Keratinocyte (primary cell): ENCODE results near the gene GAS6. TPM values are rescaled to one million over a fixed set of nuclear protein-coding genes. Genes with fewer than 3 reads are reported as not detected.
A peak's percentile ranks its signal among the peaks of the same experiment; 100 is the strongest.

Experiments used
- DNase-seq: peaks from one replicate; pipeline ENCODE4 v3.0.0-alpha.2; 2011; ENCODE audit warnings: low read depth, missing footprints, low spot score
- FAIRE-seq: peaks from 2 replicates; lab custom pipeline; 2011; peaks lifted over from hg19 to GRCh38; lab: Jason Lieb, UNC
- H2AFZ ChIP-seq: 2 replicates; pipeline ENCODE4 v1.6.0; 2012; ENCODE audit warnings: low read length, control low read depth, inconsistent platforms; ENCODE audit not compliant: control insufficient read depth
- H3K27ac ChIP-seq: 2 replicates; pipeline ENCODE4 v1.5.1; 2011; ENCODE audit warnings: low read length; ENCODE audit not compliant: control insufficient read depth, insufficient read depth
- H3K27me3 ChIP-seq: 3 replicates; pipeline ENCODE4 v1.6.0; 2011; ENCODE audit warnings: low read length; ENCODE audit not compliant: control insufficient read depth, insufficient read depth; ENCODE audit errors: extremely low read depth
- H3K36me3 ChIP-seq, 2 experiments: 2 replicates in 1 of 2; 3 replicates in 1 of 2; pipeline ENCODE4 v1.5.1; 2011; ENCODE audit warnings: low read length in 2 of 2, mild to moderate bottlenecking in 1 of 2; ENCODE audit not compliant: control insufficient read depth in 2 of 2, insufficient read depth in 2 of 2; ENCODE audit errors: extremely low read depth in 1 of 2
- H3K4me1 ChIP-seq: 3 replicates; pipeline ENCODE4 v1.5.1; 2011; ENCODE audit warnings: low read length; ENCODE audit not compliant: control insufficient read depth, insufficient read depth; ENCODE audit errors: extremely low read depth
- H3K4me2 ChIP-seq: 3 replicates; pipeline ENCODE4 v1.6.0; 2011; ENCODE audit warnings: low read depth, low read length; ENCODE audit not compliant: control insufficient read depth, insufficient read depth; ENCODE audit errors: extremely low read depth
- H3K4me3 ChIP-seq, 3 experiments: fragments of 200-600 bp in 1 of 3; sonication (generic) in 1 of 3; 2 replicates in 2 of 3; 3 replicates in 1 of 3; pipeline ENCODE4 v1.5.1; 2011 to 2016; ENCODE audit warnings: low read length in 3 of 3, mild to moderate bottlenecking in 3 of 3, control low read depth in 2 of 3, inconsistent platforms in 1 of 3, low read depth in 1 of 3, mixed read lengths in 1 of 3, mixed run types in 1 of 3, moderate library complexity in 1 of 3; ENCODE audit not compliant: control insufficient read depth in 2 of 3, insufficient read depth in 2 of 3; ENCODE audit errors: extremely low read depth in 1 of 3
- H3K79me2 ChIP-seq: 2 replicates; pipeline ENCODE4 v1.6.0; 2012; ENCODE audit warnings: low read length; ENCODE audit not compliant: control insufficient read depth, insufficient read depth
- H3K9ac ChIP-seq: 3 replicates; pipeline ENCODE4 v1.6.0; 2011; ENCODE audit warnings: low read length; ENCODE audit not compliant: control insufficient read depth, insufficient read depth; ENCODE audit errors: extremely low read depth
- H3K9me1 ChIP-seq: 3 replicates; pipeline ENCODE4 v1.6.0; 2011; ENCODE audit warnings: low read length; ENCODE audit not compliant: control insufficient read depth, insufficient read depth; ENCODE audit errors: extremely low read depth
- H3K9me3 ChIP-seq: 2 replicates; pipeline ENCODE4 v1.5.1; 2012; ENCODE audit warnings: low read depth, low read length; ENCODE audit not compliant: control insufficient read depth
- H4K20me1 ChIP-seq: 3 replicates; pipeline ENCODE4 v1.6.0; 2011; ENCODE audit warnings: low read length; ENCODE audit not compliant: control insufficient read depth, insufficient read depth; ENCODE audit errors: extremely low read depth
- EZH2 ChIP-seq: IDR thresholded peaks from one replicate; pipeline ENCODE4 v1.6.1; 2012; ENCODE audit warnings: inconsistent platforms, mild to moderate bottlenecking, low read length, moderate library complexity
- dilution Hi-C: fragments of 300-500 bp; cut with MboI; formaldehyde crosslinking; loops from one replicate; pipeline ENCODE4 v1.7.0; 2020; ENCODE audit warnings: low sequenced_read_pairs; ENCODE audit not compliant: extremely low pct_ligation_motif_present
- polyA plus RNA-seq, 5 experiments: library from polyadenylated mRNA; depleted of rRNA in 3 of 5; stranded (reverse) in 3 of 5; stranded (forward) in 1 of 5; unstranded in 1 of 5; fragments of >200 nt; gene quantifications; 1 replicate in 1 of 5; 2 replicates in 3 of 5; 3 replicates in 1 of 5; pipeline versions ENCODE4 v1.2.1 to v1.2.3, GENCODE V29; 2011 to 2012; ENCODE audit warnings: missing spikeins in 2 of 5, low read depth in 1 of 5, low replicate concordance in 1 of 5
- TF ChIP-seq, protein P1 (sequence below), 3 experiments: IDR thresholded peaks in 1 of 3; conservative IDR thresholded peaks in 1 of 3; optimal IDR thresholded peaks in 1 of 3; 2 replicates in 2 of 3; 3 replicates in 1 of 3; pipeline versions ENCODE3 to v1.5.1; 2011; ENCODE audit warnings: low read length in 3 of 3, mild to moderate bottlenecking in 3 of 3, moderate library complexity in 2 of 3, control low read depth in 1 of 3, inconsistent platforms in 1 of 3; ENCODE audit not compliant: insufficient read depth in 2 of 3; ENCODE audit errors: extremely low read depth in 1 of 3

The GAS6 gene
- polyA plus RNA-seq, 1 donor (not counting 4 experiments of a cell fraction or from before 2014, with no cell fraction given): 163 TPM

DNA sequence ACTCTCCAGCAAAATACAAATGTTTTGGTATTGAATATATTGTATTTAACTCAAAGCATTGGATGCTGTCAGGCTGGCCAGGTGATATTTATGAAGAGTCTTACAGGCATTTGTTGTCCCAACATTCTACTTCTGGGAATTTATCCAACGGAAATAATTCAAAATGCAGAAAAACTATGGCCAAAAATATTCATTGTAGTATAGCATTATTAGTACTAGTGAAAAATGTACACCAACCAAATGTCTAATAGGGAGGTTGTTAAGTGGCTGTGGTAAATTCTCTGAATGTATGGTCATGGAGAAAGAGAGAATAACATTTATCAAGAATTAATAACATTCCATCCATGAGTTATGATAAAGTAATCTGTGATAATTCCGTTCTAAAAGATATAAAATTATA, 38.6 kb upstream of the GAS6 start:
- no peak for DNase-seq
- H3K9me3 ChIP-seq: no peaks in the 10 kb centered on the region
- no peak overlapping the region for H3K27ac ChIP-seq
- no peak for TF ChIP-seq EZH2
- TF ChIP-seq, protein P1, sequence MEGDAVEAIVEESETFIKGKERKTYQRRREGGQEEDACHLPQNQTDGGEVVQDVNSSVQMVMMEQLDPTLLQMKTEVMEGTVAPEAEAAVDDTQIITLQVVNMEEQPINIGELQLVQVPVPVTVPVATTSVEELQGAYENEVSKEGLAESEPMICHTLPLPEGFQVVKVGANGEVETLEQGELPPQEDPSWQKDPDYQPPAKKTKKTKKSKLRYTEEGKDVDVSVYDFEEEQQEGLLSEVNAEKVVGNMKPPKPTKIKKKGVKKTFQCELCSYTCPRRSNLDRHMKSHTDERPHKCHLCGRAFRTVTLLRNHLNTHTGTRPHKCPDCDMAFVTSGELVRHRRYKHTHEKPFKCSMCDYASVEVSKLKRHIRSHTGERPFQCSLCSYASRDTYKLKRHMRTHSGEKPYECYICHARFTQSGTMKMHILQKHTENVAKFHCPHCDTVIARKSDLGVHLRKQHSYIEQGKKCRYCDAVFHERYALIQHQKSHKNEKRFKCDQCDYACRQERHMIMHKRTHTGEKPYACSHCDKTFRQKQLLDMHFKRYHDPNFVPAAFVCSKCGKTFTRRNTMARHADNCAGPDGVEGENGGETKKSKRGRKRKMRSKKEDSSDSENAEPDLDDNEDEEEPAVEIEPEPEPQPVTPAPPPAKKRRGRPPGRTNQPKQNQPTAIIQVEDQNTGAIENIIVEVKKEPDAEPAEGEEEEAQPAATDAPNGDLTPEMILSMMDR (optimal IDR thresholded peaks at IDR 0.05 in 1 of 3, IDR thresholded peaks at IDR 0.05 in 1 of 3, conservative IDR thresholded peaks at IDR 0.05 in 1 of 3; ENCODE audit: extremely low read depth in 1 of 3, insufficient read depth in 2 of 3, low read length in 3 of 3): no peak
- no peak overlapping the region for H3K4me2 ChIP-seq
- H3K9me1 ChIP-seq: no peaks in the 10 kb centered on the region
- H3K4me3 ChIP-seq: no peak overlapping the region
- no peaks in the 10 kb centered on the region for H3K36me3 ChIP-seq
- peaks cover 9% of the 10 kb centered on the region for H3K4me1 ChIP-seq
- H3K79me2 ChIP-seq: no peaks in the 10 kb centered on the region
- H3K27me3 ChIP-seq: no peaks in the 10 kb centered on the region
- no peak for FAIRE-seq
- no peak overlapping the region for H3K9ac ChIP-seq
- dilution Hi-C loops: no loop called here
- H2AFZ ChIP-seq: no peak overlapping the region
- no peaks in the 10 kb centered on the region for H4K20me1 ChIP-seq

DNA sequence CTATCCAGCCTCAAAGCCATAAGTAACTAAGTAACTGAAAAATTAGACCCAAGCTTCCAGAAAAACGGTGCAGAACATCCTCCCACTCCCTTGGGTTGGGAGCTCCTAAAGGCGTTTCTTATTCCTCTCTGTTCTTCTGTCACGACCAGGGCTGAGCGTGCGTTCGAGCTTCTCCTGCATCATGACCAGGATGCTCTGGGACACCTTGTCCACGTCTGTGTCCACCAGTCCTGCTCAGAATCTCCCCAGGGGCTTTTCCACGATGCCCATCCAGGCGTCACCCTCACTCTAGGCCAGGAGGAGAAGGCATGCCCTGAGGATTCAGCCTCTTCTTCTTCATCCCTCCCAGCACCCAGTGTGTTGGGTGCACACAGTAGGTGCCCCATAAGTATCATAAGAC, 37.8 kb upstream of the GAS6 start:
- no peak overlapping the region for H2AFZ ChIP-seq
- H3K27ac ChIP-seq: no peak overlapping the region
- H3K4me3 ChIP-seq: no peak overlapping the region
- H3K4me1 ChIP-seq: peaks cover 17% of the 10 kb centered on the region
- DNase-seq (no peak), FAIRE-seq (peak; percentile 49)
- H3K9ac ChIP-seq: no peak overlapping the region
- no peaks in the 10 kb centered on the region for H3K9me1 ChIP-seq
- no peaks in the 10 kb centered on the region for H3K9me3 ChIP-seq
- H3K4me2 ChIP-seq: no peak overlapping the region
- H4K20me1 ChIP-seq: no peaks in the 10 kb centered on the region
- no peak for TF ChIP-seq EZH2
- TF ChIP-seq, protein P1 (optimal IDR thresholded peaks at IDR 0.05 in 1 of 3, IDR thresholded peaks at IDR 0.05 in 1 of 3, conservative IDR thresholded peaks at IDR 0.05 in 1 of 3; ENCODE audit: extremely low read depth in 1 of 3, insufficient read depth in 2 of 3, low read length in 3 of 3): no peak
- dilution Hi-C loops: no loop called here
- H3K36me3 ChIP-seq: no peaks in the 10 kb centered on the region
- no peaks in the 10 kb centered on the region for H3K27me3 ChIP-seq
- H3K79me2 ChIP-seq: no peaks in the 10 kb centered on the region
